Spleen (tissue), 11 donors: ENCODE measurements around the gene CHD2. TPM values are rescaled to one million over a fixed set of nuclear protein-coding genes. Genes with fewer than 3 reads are reported as not detected.
"Not testable (repeated sequence)": the region's sequence is repeated elsewhere in the genome, so short reads cannot be mapped to it uniquely, and the experiment has no call there.

ENCODE experiments used
- DNase-seq: peaks from one replicate; pipeline ENCODE4 v3.0.0-alpha.2; 2020
- H3K27ac ChIP-seq, 8 donors: fragments of 200-600 bp; sonication (generic) in 7 of 8; 1 replicate in 4 of 8; 2 replicates in 4 of 8; pipeline versions ENCODE4 v1.5.0 to v1.8.0; 2016 to 2021; ENCODE audit warnings: inconsistent platforms in 4 of 8, mild to moderate bottlenecking in 4 of 8, moderate library complexity in 1 of 8
- H3K27me3 ChIP-seq, 7 donors: fragments of 200-600 bp; sonication (generic) in 6 of 7; replicated peaks in 1 of 7; 1 replicate in 4 of 7; 2 replicates in 3 of 7; pipeline versions ENCODE4 v1.5.0 to v1.8.0; 2016 to 2021; ENCODE audit warnings: inconsistent platforms in 3 of 7, mild to moderate bottlenecking in 1 of 7
- H3K36me3 ChIP-seq, 6 donors: fragments of 200-600 bp; sonication (generic) in 5 of 6; 1 replicate in 4 of 6; 2 replicates in 2 of 6; pipeline versions ENCODE4 v1.5.0 to v1.8.0; 2016 to 2021; ENCODE audit warnings: inconsistent platforms in 2 of 6
- H3K4me1 ChIP-seq, 6 donors: fragments of 200-600 bp; sonication (generic) in 5 of 6; 1 replicate in 3 of 6; 2 replicates in 3 of 6; pipeline versions ENCODE4 v1.5.0 to v1.8.0; 2016 to 2021; ENCODE audit warnings: inconsistent platforms in 3 of 6
- H3K4me3 ChIP-seq, 8 donors: fragments of 200-600 bp; sonication (generic) in 7 of 8; 1 replicate in 4 of 8; 2 replicates in 4 of 8; pipeline versions ENCODE4 v1.5.0 to v1.8.0; 2016 to 2021; ENCODE audit warnings: inconsistent platforms in 4 of 8, mild to moderate bottlenecking in 4 of 8, moderate library complexity in 2 of 8
- H3K9me3 ChIP-seq, 8 donors: fragments of 200-600 bp; sonication (generic) in 7 of 8; 1 replicate in 4 of 8; 2 replicates in 4 of 8; pipeline versions ENCODE4 v1.5.0 to v1.8.0; 2016 to 2021; ENCODE audit warnings: inconsistent platforms in 4 of 8
- CTCF ChIP-seq, 11 experiments: fragments of 200-600 bp in 7 of 11; fragments of 450-650 bp in 4 of 11; sonication (generic) in 4 of 11; IDR thresholded peaks in 8 of 11; conservative IDR thresholded peaks in 3 of 11; 1 replicate in 7 of 11; 2 replicates in 4 of 11; pipeline versions ENCODE4 v1.4.0 to v1.8.0; 2016 to 2021; ENCODE audit warnings: antibody characterized with exemption in 11 of 11, inconsistent platforms in 4 of 11, mild to moderate bottlenecking in 1 of 11
- POLR2A ChIP-seq, 3 donors: fragments of 450-650 bp; IDR thresholded peaks; one replicate each; pipeline ENCODE4 v1.5.1; 2017; ENCODE audit warnings: antibody characterized with exemption in 3 of 3, mild to moderate bottlenecking in 1 of 3
- POLR2AphosphoS5 ChIP-seq, 3 donors: sonication (generic); formaldehyde crosslinking; IDR thresholded peaks; one replicate each; pipeline ENCODE4 v1.5.1; 2017; ENCODE audit warnings: antibody characterized with exemption in 3 of 3
- WGBS, 5 donors: extraction: QIAGEN DNeasy Blood & Tissue Kit in 3 of 5; methylation state at CpG; one replicate each; pipeline versions ENCODE4 v1.1.5 to v1.1.7; 2013 to 2018; 5-methylcytosine and 5-hydroxymethylcytosine counted together
- intact Hi-C: fragments of 100-400 bp; cut with DNase I; formaldehyde crosslinking; loops from one replicate; pipeline ENCODE4 v1.15.0; 2023; ENCODE audit warnings: low total_unique reads
- polyA plus RNA-seq, 3 donors: library from polyadenylated mRNA; stranded (reverse); fragments of 200-250 nt; gene quantifications; one replicate each; pipeline ENCODE4 v1.2.1, GENCODE V29; 2013
- total RNA-seq, 7 donors: library from RNA; depleted of rRNA in 3 of 7; stranded (reverse); fragments of >200 nt in 3 of 7; fragmentation: NEBNext Ultra II Directional in 4 of 7; extraction: Animal tissue kit (Norgen Biotek cat#: 25700) in 4 of 7; gene quantifications; one replicate each; pipeline versions ENCODE4 v1.1.0 to v1.2.1, GENCODE V29; 2016 to 2021
- donor health status: healthy with polysubstance abuse.
- donor health status: DM: no; HTN: no; CAD: no; lungs with moderate emphysema.
- donor health status: DM: no; HTN: no; CAD: no.
- donor health status: Bipolar disorder and iron deficiency.
- donor health status: healthy.
- donor health status: DM: no; HTN: no; CAD: no.
- donor health status: DM: yes; HTN: yes; CAD: no.

The CHD2 gene
- total and polyA plus RNA-seq, 10 donors: 37.3 to 232 (median 170) TPM

GRCh38 chr15:93059442-93059841 lies 159.3 kb downstream of the CHD2 start:
- Histone ChIP-seq H3K27ac (no peak overlapping the region), H3K9me3 (no peaks in the 10 kb centered on the region), H3K4me1 (peaks cover 0 to 10% (median 0%) of the 10 kb centered on the region in 6 donors), H3K36me3 (no peaks in the 10 kb centered on the region), H3K27me3 (peaks cover 0 to 30% (median 4%) of the 10 kb centered on the region in 7 donors), H3K4me3 (no peak overlapping the region)
- intact Hi-C loops: no loop called here
- TF ChIP-seq POLR2AphosphoS5 (IDR thresholded peaks at IDR 0.05) (no peak), CTCF (IDR thresholded peaks at IDR 0.05 in 8 of 11, conservative IDR thresholded peaks at IDR 0.05 in 3 of 11) (no peak), POLR2A (IDR thresholded peaks at IDR 0.05) (no peak)
- DNase-seq: no peak
- 68 to 80% (median 74%) methylated on average over 7 to 8 of the region's 8 CpGs for WGBS, 5 donors

- Histone ChIP-seq H3K9me3 (no peaks in the 10 kb centered on the region), H3K36me3 (no peaks in the 10 kb centered on the region), H3K27me3 (peaks cover 0 to 33% (median 4%) of the 10 kb centered on the region in 7 donors), H3K4me1 (peaks cover 0 to 10% (median 0%) of the 10 kb centered on the region in 6 donors), H3K4me3 (no peak overlapping the region), H3K27ac (no peak overlapping the region)
- peak; percentile 42 for DNase-seq
- intact Hi-C loops: no loop called here
- TF ChIP-seq POLR2A (IDR thresholded peaks at IDR 0.05) (no peak), POLR2AphosphoS5 (IDR thresholded peaks at IDR 0.05) (no peak), CTCF (IDR thresholded peaks at IDR 0.05 in 8 of 11, conservative IDR thresholded peaks at IDR 0.05 in 3 of 11) (no peak)
- WGBS, 5 donors: 81 to 87% (median 86%) methylated on average over 17 to 19 of the region's 19 CpGs
Observed at GRCh38 chr15:93060336-93061248, 160.5 kb downstream of the CHD2 start.

GRCh38 chr15:93062628-93063261 lies 162.6 kb downstream of the CHD2 start:
- WGBS, 5 donors: 67 to 80% (median 73%) methylated on average over 9 to 11 of the region's 13 CpGs
- DNase-seq, intact Hi-C loops, H3K4me3 ChIP-seq, H3K36me3 ChIP-seq, H3K27ac ChIP-seq, H3K4me1 ChIP-seq, H3K9me3 ChIP-seq: not testable (repeated sequence)
- H3K27me3 ChIP-seq: peaks cover 0 to 41% (median 4%) of the 10 kb centered on the region in 7 donors

- no peaks in the 10 kb centered on the region for H3K36me3 ChIP-seq
- no peak for DNase-seq
- peaks cover 0 to 41% (median 4%) of the 10 kb centered on the region in 7 donors for H3K27me3 ChIP-seq
- H3K4me3 ChIP-seq: no peak overlapping the region
- 67 to 88% (median 81%) methylated on average over 7 to 8 of the region's 8 CpGs for WGBS, 5 donors
- TF ChIP-seq POLR2AphosphoS5 (IDR thresholded peaks at IDR 0.05) (no peak), CTCF (IDR thresholded peaks at IDR 0.05 in 8 of 11, conservative IDR thresholded peaks at IDR 0.05 in 3 of 11) (no peak), POLR2A (IDR thresholded peaks at IDR 0.05) (no peak)
- intact Hi-C loops: no loop called here
- H3K4me1 ChIP-seq: peaks cover 0 to 10% (median 0%) of the 10 kb centered on the region in 6 donors
- H3K27ac ChIP-seq: no peak overlapping the region
- no peaks in the 10 kb centered on the region for H3K9me3 ChIP-seq
Observed at GRCh38 chr15:93063262-93063671, 163.1 kb downstream of the CHD2 start.
